GM13977 (cell line): ENCODE data around the gene TMEM63C.

Source experiments
- DNase-seq: peaks from one replicate; pipeline ENCODE4 v3.0.0; 2012; ENCODE audit warnings: low spot score
- CTCF ChIP-seq: IDR thresholded peaks from 2 replicates; pipeline ENCODE4 v1.5.1; 2012; ENCODE audit warnings: mild to moderate bottlenecking, control low read depth; ENCODE audit not compliant: insufficient read depth; ENCODE audit errors: extremely low read depth, missing control alignments
- in situ Hi-C: fragments of 300-500 bp; cut with MboI; formaldehyde crosslinking; loops from one replicate; pipeline ENCODE4 v1.12.0; 2022; ENCODE audit warnings: low sequenced_read_pairs, low pct_unique_long_range_greater_than_20kb, mixed read lengths, inconsistent platforms; ENCODE audit not compliant: unreplicated experiment

Gene TMEM63C

GRCh38 chr14:77284066-77284465 lies 102.5 kb downstream of the TMEM63C start:
- no peak for DNase-seq
- no peak for TF ChIP-seq CTCF
- in situ Hi-C loops: no loop called here

- no peak for DNase-seq
- TF ChIP-seq CTCF: no peak
- in situ Hi-C loops: no loop called here
Observed at GRCh38 chr14:77284466-77284865, 102.9 kb downstream of the TMEM63C start.

- in situ Hi-C loops: no loop called here
- DNase-seq: no peak
- no peak for TF ChIP-seq CTCF
Observed at GRCh38 chr14:77286576-77286975, 105.0 kb downstream of the TMEM63C start.

GRCh38 chr14:77290705-77291104 lies 109.1 kb downstream of the TMEM63C start:
- TF ChIP-seq CTCF: no peak
- in situ Hi-C loops: no loop called here
- no peak for DNase-seq

- no peak for TF ChIP-seq CTCF
- in situ Hi-C loops: no loop called here
- DNase-seq: no peak
Observed at GRCh38 chr14:77296155-77296554, 114.6 kb downstream of the TMEM63C start.

- DNase-seq: no peak
- no peak for TF ChIP-seq CTCF
- in situ Hi-C loops: no loop called here
Observed at GRCh38 chr14:77296906-77297305, 115.3 kb downstream of the TMEM63C start.

- in situ Hi-C loops: loop anchor here (10.0 to 25.0 kb wide), 2 partner anchors 245 to 412 kb away; no protein-coding TSS in a partner anchor
- no peak for DNase-seq
- no peak for TF ChIP-seq CTCF
Observed at GRCh38 chr14:77299771-77300170, 118.2 kb downstream of the TMEM63C start.
